ENCODE data around the gene NDNF. TPM values are rescaled to one million over a fixed set of nuclear protein-coding genes. Genes with fewer than 3 reads are reported as not detected.

The NDNF gene
- polyA plus RNA-seq, 3 donors = 0.34 to 2.9 (median 0.46) TPM

DNA sequence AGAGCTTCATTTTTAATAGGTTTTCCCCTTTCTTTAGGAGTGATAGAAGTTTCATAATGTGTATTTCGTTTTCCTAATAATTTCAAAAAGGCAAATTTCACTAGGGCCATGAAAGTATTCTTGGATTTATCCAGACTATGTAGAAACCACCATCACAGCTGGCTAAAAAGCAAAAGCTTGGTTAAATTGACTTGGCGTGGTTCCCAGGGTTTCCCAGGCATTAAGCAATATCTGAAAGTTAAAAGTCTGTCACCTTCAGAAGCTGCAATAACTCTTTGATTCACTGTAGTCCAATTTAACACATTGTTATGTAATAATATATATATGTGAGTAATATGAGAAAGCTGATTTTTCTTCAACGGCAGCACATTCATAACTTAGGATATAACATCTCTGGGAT is 38.3 kb downstream of the NDNF start:
- WGBS, 3 donors = 41 to 50% (median 44%) methylated on average over 3 of the region's 3 CpGs
- no peak overlapping the region for H3K27ac ChIP-seq (ENCODE audit: low read depth, low read length)

- H3K27ac ChIP-seq (ENCODE audit: low read depth, low read length) = no peak overlapping the region
- 69 to 91% (median 73%) methylated on average over 2 of the region's 2 CpGs for WGBS, 3 donors
Measured at GRCh38 chr4:121030711-121031110, 41.6 kb downstream of the NDNF start.

GRCh38 chr4:121030131-121030530 is 42.2 kb downstream of the NDNF start:
- no peak overlapping the region for H3K27ac ChIP-seq (ENCODE audit: low read depth, low read length)

DNA sequence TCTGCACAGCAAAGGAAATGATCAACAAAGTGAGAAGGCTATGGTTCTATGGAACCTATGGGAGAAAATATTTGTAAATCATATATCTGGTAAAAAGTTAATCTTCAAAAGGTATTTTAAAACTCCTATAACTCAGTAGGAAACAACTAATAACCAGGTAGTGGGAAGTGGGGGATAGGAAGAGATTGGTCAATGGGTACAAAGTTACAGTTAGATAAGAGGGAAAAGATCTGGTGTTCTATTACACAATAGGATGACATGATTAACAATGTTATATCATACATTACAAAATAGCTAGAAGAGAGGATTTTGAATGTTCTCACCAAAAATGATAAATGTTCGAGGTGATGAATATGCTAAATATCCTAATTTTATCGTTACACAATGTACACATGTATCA is 46.3 kb downstream of the NDNF start:
- 90 to 95% (median 92%) methylated on average over 2 of the region's 2 CpGs for whole genome bisulfite sequencing, 3 donors
- H3K27ac ChIP-seq (ENCODE audit: low read depth, low read length) = no peak overlapping the region

- H3K27ac ChIP-seq (ENCODE audit: low read depth, low read length) = no peak overlapping the region
- whole genome bisulfite sequencing, 3 donors = 67 to 78% (median 77%) methylated on average over 3 of the region's 3 CpGs
Measured at GRCh38 chr4:121025540-121025939, 46.8 kb downstream of the NDNF start.

DNA sequence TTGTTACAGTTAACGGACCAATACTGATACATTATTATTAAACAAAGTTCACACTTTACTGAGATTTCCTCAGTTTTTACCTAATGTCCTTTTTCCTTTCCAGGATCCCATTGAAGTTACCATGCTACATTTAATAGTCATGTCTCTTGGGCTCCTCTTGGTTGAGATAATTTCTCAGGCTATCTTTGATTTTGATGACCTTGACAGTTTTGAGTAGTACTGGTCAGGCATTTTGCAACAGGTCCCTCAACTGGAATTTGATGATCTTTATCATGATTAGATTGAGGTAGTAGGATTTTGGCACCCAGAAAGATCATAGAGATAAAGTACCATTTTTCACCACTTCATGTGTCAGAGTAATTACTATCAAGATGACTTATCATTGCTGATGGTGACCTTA is 53.8 kb downstream of the NDNF start:
- no peak overlapping the region for H3K27ac ChIP-seq (ENCODE audit: low read depth, low read length)
- WGBS, 3 donors = 93 to 100% (median 95%) methylated on average over 1 of the region's 1 CpG

GRCh38 chr4:121016611-121017010 is 55.7 kb downstream of the NDNF start:
- WGBS, 3 donors = 73 to 79% (median 73%) methylated on average over 6 of the region's 6 CpGs
- H3K27ac ChIP-seq (ENCODE audit: low read depth, low read length) = no peak overlapping the region

GRCh38 chr4:121015421-121015820 is 56.9 kb downstream of the NDNF start:
- H3K27ac ChIP-seq (ENCODE audit: low read depth, low read length) = no peak overlapping the region
- WGBS, 3 donors = 72 to 90% (median 84%) methylated on average over 1 of the region's 1 CpG

DNA sequence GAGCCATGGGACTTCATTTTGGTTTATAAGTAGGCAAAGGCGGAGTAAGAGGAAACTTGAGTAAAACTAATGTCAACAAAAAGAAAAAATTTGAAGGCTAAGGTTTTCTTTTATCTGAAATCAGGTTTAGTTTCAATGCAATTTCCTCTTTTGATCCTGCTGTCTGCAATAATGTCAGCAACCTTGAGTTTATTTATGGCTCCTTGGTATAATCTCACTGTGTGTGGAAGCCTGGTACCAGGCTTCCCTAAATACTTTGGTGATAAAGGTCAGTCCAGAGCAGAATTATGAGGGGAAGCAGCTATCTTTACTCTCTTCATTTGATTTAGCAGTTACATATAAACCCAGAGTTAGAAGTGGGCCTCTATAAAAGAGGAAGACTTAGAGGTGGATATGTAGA is 57.8 kb downstream of the NDNF start:
- WGBS, 3 donors = 67 to 82% (median 79%) methylated on average over 1 of the region's 1 CpG

DNA sequence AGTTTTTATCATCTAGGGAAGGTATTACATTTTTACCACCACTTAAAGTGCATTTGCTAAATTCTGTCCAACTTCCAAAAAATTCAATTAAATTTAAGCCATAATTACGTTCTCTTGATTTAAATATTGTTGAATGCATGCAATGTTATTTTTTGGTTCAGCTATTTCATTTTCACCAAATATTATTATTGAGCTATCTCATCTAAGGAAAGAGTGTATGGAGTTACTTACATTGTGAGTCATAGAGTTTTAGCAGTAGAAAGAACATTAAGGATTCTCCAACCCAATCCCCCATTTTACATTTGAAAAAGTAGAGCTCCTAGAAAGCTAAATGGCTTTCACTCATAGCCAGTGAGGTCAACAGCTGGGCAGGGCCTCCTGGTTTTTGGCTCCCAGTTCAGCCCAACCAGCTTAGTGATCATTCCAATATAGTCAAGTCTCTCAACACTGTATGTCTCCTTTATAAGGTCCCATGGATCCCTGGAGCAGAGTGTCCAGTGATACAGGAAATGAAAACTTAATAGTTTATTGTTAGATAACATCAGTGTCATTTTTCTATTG is 60.5 kb downstream of the NDNF start:
- WGBS, 3 donors = 90 to 96% (median 92%) methylated on average over 1 of the region's 1 CpG
- H3K27ac ChIP-seq (ENCODE audit: low read depth, low read length) = no peak overlapping the region

More for the DNA sequence above, 57.8 kb downstream of the NDNF start:
- no peak overlapping the region for H3K27ac ChIP-seq (ENCODE audit: low read depth, low read length)

- 82 to 89% (median 87%) methylated on average over 2 of the region's 2 CpGs for WGBS, 3 donors
- no peak overlapping the region for H3K27ac ChIP-seq (ENCODE audit: low read depth, low read length)
Measured at GRCh38 chr4:121011138-121011537, 61.2 kb downstream of the NDNF start.

GRCh38 chr4:121009578-121010478 is 62.5 kb downstream of the NDNF start:
- no peak overlapping the region for H3K27ac ChIP-seq (ENCODE audit: low read depth, low read length)
- WGBS, 3 donors = 70 to 83% (median 79%) methylated on average over 3 of the region's 3 CpGs

DNA sequence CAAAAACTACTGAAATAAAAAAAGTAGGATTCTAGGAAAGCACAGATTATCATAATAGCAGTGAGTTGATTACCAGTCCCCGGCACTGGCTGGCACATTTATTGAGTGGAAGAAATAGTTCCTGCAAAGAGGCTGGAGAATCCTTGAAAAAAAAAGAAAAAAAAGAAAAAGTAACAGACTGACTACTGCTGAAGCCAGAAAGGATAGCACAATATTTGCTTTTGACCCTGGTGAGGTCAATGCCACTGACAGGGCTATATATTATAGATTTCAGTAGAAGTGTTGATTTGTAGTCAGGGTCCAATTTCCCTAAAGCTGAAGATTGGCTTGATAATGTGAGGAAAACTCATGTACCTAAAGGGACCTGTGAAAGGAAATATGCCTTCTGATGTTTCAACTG is 64.7 kb downstream of the NDNF start:
- WGBS, 3 donors = 0% methylated on average over 1 of the region's 1 CpG
- H3K27ac ChIP-seq (ENCODE audit: low read depth, low read length) = no peak overlapping the region

GRCh38 chr4:121003863-121004262 is 68.5 kb downstream of the NDNF start:
- 89 to 95% (median 92%) methylated on average over 4 of the region's 4 CpGs for WGBS, 3 donors

GRCh38 chr4:120995266-120996010 is 76.9 kb downstream of the NDNF start:
- H3K27ac ChIP-seq (ENCODE audit: low read depth, low read length) = no peak overlapping the region
- WGBS, 3 donors = 57 to 88% (median 68%) methylated on average over 1 of the region's 1 CpG

More at GRCh38 chr4:121003863-121004262, 68.5 kb downstream of the NDNF start:
- no peak overlapping the region for H3K27ac ChIP-seq (ENCODE audit: low read depth, low read length)

DNA sequence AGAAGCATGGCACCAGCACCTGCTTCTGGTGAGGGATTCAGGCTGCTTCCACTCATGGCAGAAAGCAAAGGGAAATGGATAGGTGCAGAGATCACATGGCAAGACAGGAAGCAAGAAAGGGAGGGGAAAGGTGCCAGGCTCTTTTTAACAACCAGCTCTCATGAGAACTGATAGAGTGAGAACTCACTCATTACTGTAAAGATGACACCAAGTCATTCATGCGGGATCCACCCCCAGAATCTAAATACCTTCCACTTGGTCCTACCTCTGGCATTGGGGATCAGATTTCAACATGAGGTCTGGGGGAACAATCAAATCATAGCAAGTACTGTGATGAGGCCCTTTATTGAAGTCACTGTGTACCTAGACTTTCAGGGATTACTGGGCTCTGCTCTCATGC is 77.8 kb downstream of the NDNF start:
- H3K27ac ChIP-seq (ENCODE audit: low read depth, low read length) = no peak overlapping the region
- 46 to 84% (median 84%) methylated on average over 1 of the region's 1 CpG for WGBS, 3 donors

DNA sequence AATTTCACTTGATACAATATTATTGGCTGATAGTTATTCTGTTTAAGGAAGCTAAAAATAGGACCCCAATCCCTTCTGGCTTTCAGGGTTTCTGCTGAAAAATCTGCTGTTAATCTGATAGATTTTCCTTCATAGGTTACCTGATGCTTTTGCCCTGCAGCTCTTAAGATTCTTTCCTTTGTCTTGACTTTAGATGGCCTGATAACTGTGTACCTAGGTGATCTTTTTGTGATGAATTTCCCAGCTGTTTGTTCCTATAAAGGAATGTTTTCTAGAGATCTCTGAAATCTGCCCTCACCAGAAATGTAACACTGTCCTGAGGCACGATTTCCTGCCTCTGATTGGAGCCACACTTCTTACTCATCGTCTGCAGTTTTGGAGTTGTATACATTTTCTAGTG is 80.5 kb downstream of the NDNF start:
- no peak overlapping the region for H3K27ac ChIP-seq (ENCODE audit: low read depth, low read length)
- WGBS, 3 donors = 67 to 72% (median 72%) methylated on average over 2 of the region's 2 CpGs

- WGBS, 3 donors = 90 to 97% (median 93%) methylated on average over 2 of the region's 2 CpGs
Measured at GRCh38 chr4:120990246-120990645, 82.1 kb downstream of the NDNF start.

More at GRCh38 chr4:120990246-120990645, 82.1 kb downstream of the NDNF start:
- no peak overlapping the region for H3K27ac ChIP-seq (ENCODE audit: low read depth, low read length)
